ENCODE data around the gene KMT2E. TPM values are rescaled to one million over a fixed set of nuclear protein-coding genes. Genes with fewer than 3 reads are reported as not detected.
"Not testable (repeated sequence)": the region's sequence is repeated elsewhere in the genome, so short reads cannot be mapped to it uniquely, and the experiment has no call there.

KMT2E gene
- total RNA-seq, 8 experiments from 2014 or later = 26.6 to 105 (median 77.8) TPM

- in situ Hi-C loops (cut with MboI; ENCODE audit: low pct_unique_long_range_greater_than_20kb in 2 of 9, low sequenced_read_pairs in 9 of 9, unreplicated experiment in 9 of 9); H3K4me1 ChIP-seq (replicated peaks in 1 of 2); ATAC-seq (replicated peaks in 6 of 8); H3K4me3 ChIP-seq; H3K27ac ChIP-seq: not testable (repeated sequence)
- WGBS, 10 experiments = 85 to 100% (median 96%) methylated on average over 3 to 7 of the region's 7 CpGs; no CpG with 5 or more reads in 1 of the 10 experiments
Observed at GRCh38 chr7:105050899-105051298, 36.9 kb downstream of the KMT2E start.

GRCh38 chr7:105055084-105055483 is 41.1 kb downstream of the KMT2E start:
- in situ Hi-C loops (cut with MboI; ENCODE audit: low pct_unique_long_range_greater_than_20kb in 2 of 9, low sequenced_read_pairs in 9 of 9, unreplicated experiment in 9 of 9) = no loop called here
- no peak for ATAC-seq (replicated peaks in 6 of 8)
- H3K27ac ChIP-seq = no peak overlapping the region
- no peak overlapping the region for H3K4me3 ChIP-seq
- WGBS, 10 experiments = 90 to 100% (median 100%) methylated on average over 1 to 2 of the region's 2 CpGs; no CpG with 5 or more reads in 4 of the 10 experiments
- H3K4me1 ChIP-seq (replicated peaks in 1 of 2) = peaks cover 8 to 9% of the 10 kb centered on the region in 2 donors

- ATAC-seq (replicated peaks in 6 of 8) = no peak
- H3K4me1 ChIP-seq (replicated peaks in 1 of 2) = peaks cover 8 to 9% of the 10 kb centered on the region in 2 donors
- no peak overlapping the region for H3K4me3 ChIP-seq
- in situ Hi-C loops (cut with MboI; ENCODE audit: low pct_unique_long_range_greater_than_20kb in 2 of 9, low sequenced_read_pairs in 9 of 9, unreplicated experiment in 9 of 9) = no loop called here
- H3K27ac ChIP-seq = no peak overlapping the region
- 14 to 100% (median 83%) methylated on average over 1 of the region's 1 CpG; no CpG with 5 or more reads in 5 of the 10 experiments for WGBS, 10 experiments
Observed at GRCh38 chr7:105055621-105056020, 41.6 kb downstream of the KMT2E start.

- WGBS, 10 experiments = 67 to 100% (median 94%) methylated on average over 2 to 4 of the region's 4 CpGs; no CpG with 5 or more reads in 2 of the 10 experiments
- ATAC-seq (replicated peaks in 6 of 8) = no peak
- H3K4me3 ChIP-seq = no peak overlapping the region
- in situ Hi-C loops (cut with MboI; ENCODE audit: low pct_unique_long_range_greater_than_20kb in 2 of 9, low sequenced_read_pairs in 9 of 9, unreplicated experiment in 9 of 9) = no loop called here
- H3K27ac ChIP-seq = no peak overlapping the region
- peaks cover 8 to 9% of the 10 kb centered on the region in 2 donors for H3K4me1 ChIP-seq (replicated peaks in 1 of 2)
Observed at GRCh38 chr7:105057472-105057871, 43.5 kb downstream of the KMT2E start.

- H3K4me3 ChIP-seq = no peak overlapping the region
- 83 to 100% (median 97%) methylated on average over 2 to 4 of the region's 4 CpGs; no CpG with 5 or more reads in 2 of the 10 experiments for WGBS, 10 experiments
- in situ Hi-C loops (cut with MboI; ENCODE audit: low pct_unique_long_range_greater_than_20kb in 2 of 9, low sequenced_read_pairs in 9 of 9, unreplicated experiment in 9 of 9) = no loop called here
- peaks cover 5 to 8% of the 10 kb centered on the region in 2 donors for H3K4me1 ChIP-seq (replicated peaks in 1 of 2)
- peak in 1 of 8 experiments; percentile 52 for ATAC-seq (replicated peaks in 6 of 8)
- no peak overlapping the region for H3K27ac ChIP-seq
Observed at GRCh38 chr7:105060437-105060836, 46.4 kb downstream of the KMT2E start.

GRCh38 chr7:105060923-105061322 is 46.9 kb downstream of the KMT2E start:
- Histone ChIP-seq H3K4me3 (no peak overlapping the region), H3K4me1 (replicated peaks in 1 of 2) (peaks cover 3 to 4% of the 10 kb centered on the region in 2 donors), H3K27ac (no peak overlapping the region)
- WGBS, 10 experiments = 85 to 100% (median 92%) methylated on average over 1 to 3 of the region's 3 CpGs
- in situ Hi-C loops (cut with MboI; ENCODE audit: low pct_unique_long_range_greater_than_20kb in 2 of 9, low sequenced_read_pairs in 9 of 9, unreplicated experiment in 9 of 9) = no loop called here
- no peak for ATAC-seq (replicated peaks in 6 of 8)

GRCh38 chr7:105065104-105065503 is 51.1 kb downstream of the KMT2E start:
- 75 to 100% (median 100%) methylated on average over 1 of the region's 1 CpG; no CpG with 5 or more reads in 1 of the 10 experiments for WGBS, 10 experiments

GRCh38 chr7:105067691-105068090 is 53.7 kb downstream of the KMT2E start:
- in situ Hi-C loops (cut with MboI; ENCODE audit: low pct_unique_long_range_greater_than_20kb in 2 of 9, low sequenced_read_pairs in 9 of 9, unreplicated experiment in 9 of 9) = no loop called here
- H3K4me3 ChIP-seq = no peak overlapping the region
- WGBS, 10 experiments = 80 to 100% (median 98%) methylated on average over 1 to 4 of the region's 5 CpGs; no CpG with 5 or more reads in 2 of the 10 experiments
- no peak for ATAC-seq (replicated peaks in 6 of 8)
- no peaks in the 10 kb centered on the region for H3K4me1 ChIP-seq (replicated peaks in 1 of 2)
- H3K27ac ChIP-seq = no peak overlapping the region

More at GRCh38 chr7:105065104-105065503, 51.1 kb downstream of the KMT2E start:
- no peak overlapping the region for H3K4me3 ChIP-seq
- in situ Hi-C loops (cut with MboI; ENCODE audit: low pct_unique_long_range_greater_than_20kb in 2 of 9, low sequenced_read_pairs in 9 of 9, unreplicated experiment in 9 of 9) = no loop called here
- ATAC-seq (replicated peaks in 6 of 8) = no peak
- H3K4me1 ChIP-seq (replicated peaks in 1 of 2) = no peaks in the 10 kb centered on the region
- no peak overlapping the region for H3K27ac ChIP-seq

- 60 to 100% (median 91%) methylated on average over 1 of the region's 1 CpG; no CpG with 5 or more reads in 3 of the 10 experiments for WGBS, 10 experiments
- in situ Hi-C loops (cut with MboI; ENCODE audit: low pct_unique_long_range_greater_than_20kb in 2 of 9, low sequenced_read_pairs in 9 of 9, unreplicated experiment in 9 of 9) = no loop called here
- no peak overlapping the region for H3K4me3 ChIP-seq
- H3K27ac ChIP-seq = no peak overlapping the region
- no peak for ATAC-seq (replicated peaks in 6 of 8)
- no peaks in the 10 kb centered on the region for H3K4me1 ChIP-seq (replicated peaks in 1 of 2)
Observed at GRCh38 chr7:105068886-105069285, 54.9 kb downstream of the KMT2E start.

GRCh38 chr7:105073143-105073542 is 59.1 kb downstream of the KMT2E start:
- Histone ChIP-seq H3K4me3 (no peak overlapping the region), H3K27ac (no peak overlapping the region), H3K4me1 (replicated peaks in 1 of 2) (no peaks in the 10 kb centered on the region)
- ATAC-seq (replicated peaks in 6 of 8) = no peak
- 83 to 100% (median 86%) methylated on average over 1 of the region's 1 CpG; no CpG with 5 or more reads in 4 of the 10 experiments for WGBS, 10 experiments
- in situ Hi-C loops (cut with MboI; ENCODE audit: low pct_unique_long_range_greater_than_20kb in 2 of 9, low sequenced_read_pairs in 9 of 9, unreplicated experiment in 9 of 9) = no loop called here

- H3K4me1 ChIP-seq (replicated peaks in 1 of 2) = no peaks in the 10 kb centered on the region
- no peak for ATAC-seq (replicated peaks in 6 of 8)
- 91 to 100% (median 98%) methylated on average over 1 to 5 of the region's 6 CpGs for WGBS, 10 experiments
- in situ Hi-C loops (cut with MboI; ENCODE audit: low pct_unique_long_range_greater_than_20kb in 2 of 9, low sequenced_read_pairs in 9 of 9, unreplicated experiment in 9 of 9) = no loop called here
- no peak overlapping the region for H3K4me3 ChIP-seq
- H3K27ac ChIP-seq = no peak overlapping the region
Observed at GRCh38 chr7:105079348-105079747, 65.3 kb downstream of the KMT2E start.

- Histone ChIP-seq H3K4me3 (no peak overlapping the region), H3K27ac (no peak overlapping the region), H3K4me1 (replicated peaks in 1 of 2) (no peaks in the 10 kb centered on the region)
- in situ Hi-C loops (cut with MboI; ENCODE audit: low pct_unique_long_range_greater_than_20kb in 2 of 9, low sequenced_read_pairs in 9 of 9, unreplicated experiment in 9 of 9) = no loop called here
- ATAC-seq (replicated peaks in 6 of 8) = peak in 3 of 8 experiments; percentile 88 to 97 (median 93)
- 100% methylated on average over 1 of the region's 1 CpG; no CpG with 5 or more reads in 8 of the 10 experiments for WGBS, 10 experiments
Observed at GRCh38 chr7:105084581-105084980, 70.6 kb downstream of the KMT2E start.

GRCh38 chr7:105086850-105087249 is 72.8 kb downstream of the KMT2E start:
- in situ Hi-C loops (cut with MboI; ENCODE audit: low pct_unique_long_range_greater_than_20kb in 2 of 9, low sequenced_read_pairs in 9 of 9, unreplicated experiment in 9 of 9) = no loop called here
- H3K27ac ChIP-seq = no peak overlapping the region
- H3K4me3 ChIP-seq = no peak overlapping the region
- WGBS, 10 experiments = 93 to 100% (median 99%) methylated on average over 2 to 3 of the region's 3 CpGs; no CpG with 5 or more reads in 2 of the 10 experiments
- no peaks in the 10 kb centered on the region for H3K4me1 ChIP-seq (replicated peaks in 1 of 2)
- ATAC-seq (replicated peaks in 6 of 8) = no peak

- H3K27ac ChIP-seq = no peak overlapping the region
Observed at GRCh38 chr7:105087981-105088380, 74.0 kb downstream of the KMT2E start.

More at GRCh38 chr7:105087981-105088380, 74.0 kb downstream of the KMT2E start:
- no peaks in the 10 kb centered on the region for H3K4me1 ChIP-seq (replicated peaks in 1 of 2)
- in situ Hi-C loops (cut with MboI; ENCODE audit: low pct_unique_long_range_greater_than_20kb in 2 of 9, low sequenced_read_pairs in 9 of 9, unreplicated experiment in 9 of 9) = no loop called here
- no peak overlapping the region for H3K4me3 ChIP-seq
- WGBS, 10 experiments = 67 to 100% (median 94%) methylated on average over 3 to 6 of the region's 6 CpGs
- no peak for ATAC-seq (replicated peaks in 6 of 8)

Data from motor neuron (in vitro differentiated cells).